Fibroblast of the aortic adventitia (primary cell): ENCODE results near the gene ESPNL. TPM values are rescaled to one million over a fixed set of nuclear protein-coding genes. Genes with fewer than 3 reads are reported as not detected.

Experiments used
- DNase-seq: peaks from one replicate; pipeline ENCODE4 v3.0.0-alpha.2; 2010; ENCODE audit warnings: low read depth
- H3K4me3 ChIP-seq: 2 replicates; pipeline ENCODE4 v1.5.1; 2011; ENCODE audit warnings: low read depth, mild to moderate bottlenecking, control low read depth, low read length, moderate library complexity
- CTCF ChIP-seq: IDR thresholded peaks from 2 replicates; pipeline ENCODE4 v1.5.1; 2011; ENCODE audit warnings: mild to moderate bottlenecking, low read length, control low read depth, inconsistent platforms; ENCODE audit not compliant: insufficient read depth
- total RNA-seq: library from RNA; depleted of rRNA; stranded (reverse); fragments of >200 nt; gene quantifications from 2 replicates; pipeline ENCODE4 v1.2.3, GENCODE V29; 2012; ENCODE audit warnings: low replicate concordance

Gene ESPNL
- total RNA-seq, 1 donor: 1.4 TPM

GRCh38 chr2:238124488-238125126 is 24.5 kb downstream of the ESPNL start:
- no peak overlapping the region for H3K4me3 ChIP-seq
- TF ChIP-seq CTCF: no peak
- no peak for DNase-seq

- no peak overlapping the region for H3K4me3 ChIP-seq
- no peak for TF ChIP-seq CTCF
- no peak for DNase-seq
These were observed 25.2 kb downstream of the ESPNL start for GRCh38 chr2:238125127-238125885.

- H3K4me3 ChIP-seq: no peak overlapping the region
- DNase-seq: no peak
- no peak for TF ChIP-seq CTCF
These were observed 26.2 kb downstream of the ESPNL start for GRCh38 chr2:238126338-238126737.

- H3K4me3 ChIP-seq: no peak overlapping the region
- TF ChIP-seq CTCF: no peak
- DNase-seq: no peak
These were observed 26.6 kb downstream of the ESPNL start for GRCh38 chr2:238126775-238127164.

GRCh38 chr2:238127165-238128060 is 27.3 kb downstream of the ESPNL start:
- H3K4me3 ChIP-seq: peak overlapping the region; percentile 44
- TF ChIP-seq CTCF: peak; percentile 17
- peak; percentile 64 for DNase-seq

- peak overlapping the region; percentile 17 for H3K4me3 ChIP-seq
- TF ChIP-seq CTCF: no peak
- no peak for DNase-seq
These were observed 27.9 kb downstream of the ESPNL start for GRCh38 chr2:238128061-238128440.
